Measurements from ENCODE around the gene ZNF831. TPM values are rescaled to one million over a fixed set of nuclear protein-coding genes. Genes with fewer than 3 reads are reported as not detected.

The ZNF831 gene
- total RNA-seq, 1 experiment from 2014 or later = 0.04 TPM

GRCh38 chr20:59190466-59190865 is 26.8 kb downstream of the ZNF831 start:
- Mint-ChIP-seq H3K27ac (no peak overlapping the region), H3K4me1 (no peaks in the 10 kb centered on the region), H3K36me3 (no peaks in the 10 kb centered on the region), H3K27me3 (ENCODE audit: low read depth) (no peaks in the 10 kb centered on the region), H3K4me3 (no peak overlapping the region), H3K9me3 (no peaks in the 10 kb centered on the region)
- ATAC-seq (no peak), DNase-seq (ENCODE audit: low spot score) (no peak)
- ChIA-PET CTCF (interaction anchor here (1.0 kb wide), 1 partner anchor 68 kb away, joined by 3 read pairs; no protein-coding TSS in a partner anchor), POLR2A (no interaction called here)
- TF ChIP-seq ZNF263 (CRISPR knock-in tag; IDR thresholded peaks at IDR 0.05; ENCODE audit: low read depth) (no peak), ZNF138 (CRISPR knock-in tag; conservative IDR thresholded peaks at IDR 0.05) (no peak), FOXJ3 (CRISPR knock-in tag; IDR thresholded peaks at IDR 0.05; ENCODE audit: borderline replicate concordance) (no peak), GTF2I (CRISPR knock-in tag; conservative IDR thresholded peaks at IDR 0.05) (no peak), ARID4B (CRISPR knock-in tag; IDR thresholded peaks at IDR 0.05; ENCODE audit: borderline replicate concordance) (no peak), ZNF416 (CRISPR knock-in tag; IDR thresholded peaks at IDR 0.05) (no peak), CBFB (CRISPR knock-in tag; IDR thresholded peaks at IDR 0.05; ENCODE audit: low read depth) (no peak), SMAD4 (CRISPR knock-in tag; IDR thresholded peaks at IDR 0.05) (no peak), ELF4 (CRISPR knock-in tag; IDR thresholded peaks at IDR 0.05; ENCODE audit: low read depth) (no peak), ZNF423 (CRISPR knock-in tag; IDR thresholded peaks at IDR 0.05) (no peak), ZNF512 (CRISPR knock-in tag; IDR thresholded peaks at IDR 0.05; ENCODE audit: borderline replicate concordance) (no peak), TEAD4 (CRISPR knock-in tag; IDR thresholded peaks at IDR 0.05) (no peak), MXD4 (CRISPR knock-in tag; IDR thresholded peaks at IDR 0.05; ENCODE audit: borderline replicate concordance) (no peak), NFYB (CRISPR knock-in tag; conservative IDR thresholded peaks at IDR 0.05; ENCODE audit: low read depth) (no peak)
- TF ChIP-seq, protein P1, sequence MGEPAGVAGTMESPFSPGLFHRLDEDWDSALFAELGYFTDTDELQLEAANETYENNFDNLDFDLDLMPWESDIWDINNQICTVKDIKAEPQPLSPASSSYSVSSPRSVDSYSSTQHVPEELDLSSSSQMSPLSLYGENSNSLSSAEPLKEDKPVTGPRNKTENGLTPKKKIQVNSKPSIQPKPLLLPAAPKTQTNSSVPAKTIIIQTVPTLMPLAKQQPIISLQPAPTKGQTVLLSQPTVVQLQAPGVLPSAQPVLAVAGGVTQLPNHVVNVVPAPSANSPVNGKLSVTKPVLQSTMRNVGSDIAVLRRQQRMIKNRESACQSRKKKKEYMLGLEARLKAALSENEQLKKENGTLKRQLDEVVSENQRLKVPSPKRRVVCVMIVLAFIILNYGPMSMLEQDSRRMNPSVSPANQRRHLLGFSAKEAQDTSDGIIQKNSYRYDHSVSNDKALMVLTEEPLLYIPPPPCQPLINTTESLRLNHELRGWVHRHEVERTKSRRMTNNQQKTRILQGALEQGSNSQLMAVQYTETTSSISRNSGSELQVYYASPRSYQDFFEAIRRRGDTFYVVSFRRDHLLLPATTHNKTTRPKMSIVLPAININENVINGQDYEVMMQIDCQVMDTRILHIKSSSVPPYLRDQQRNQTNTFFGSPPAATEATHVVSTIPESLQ (CRISPR knock-in tag; IDR thresholded peaks at IDR 0.05) = no peak
- TF ChIP-seq, protein P2, sequence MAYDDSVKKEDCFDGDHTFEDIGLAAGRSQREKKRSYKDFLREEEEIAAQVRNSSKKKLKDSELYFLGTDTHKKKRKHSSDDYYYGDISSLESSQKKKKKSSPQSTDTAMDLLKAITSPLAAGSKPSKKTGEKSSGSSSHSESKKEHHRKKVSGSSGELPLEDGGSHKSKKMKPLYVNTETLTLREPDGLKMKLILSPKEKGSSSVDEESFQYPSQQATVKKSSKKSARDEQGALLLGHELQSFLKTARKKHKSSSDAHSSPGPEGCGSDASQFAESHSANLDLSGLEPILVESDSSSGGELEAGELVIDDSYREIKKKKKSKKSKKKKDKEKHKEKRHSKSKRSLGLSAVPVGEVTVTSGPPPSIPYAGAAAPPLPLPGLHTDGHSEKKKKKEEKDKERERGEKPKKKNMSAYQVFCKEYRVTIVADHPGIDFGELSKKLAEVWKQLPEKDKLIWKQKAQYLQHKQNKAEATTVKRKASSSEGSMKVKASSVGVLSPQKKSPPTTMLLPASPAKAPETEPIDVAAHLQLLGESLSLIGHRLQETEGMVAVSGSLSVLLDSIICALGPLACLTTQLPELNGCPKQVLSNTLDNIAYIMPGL (CRISPR knock-in tag; IDR thresholded peaks at IDR 0.05) = no peak
- TF ChIP-seq, protein P3, sequence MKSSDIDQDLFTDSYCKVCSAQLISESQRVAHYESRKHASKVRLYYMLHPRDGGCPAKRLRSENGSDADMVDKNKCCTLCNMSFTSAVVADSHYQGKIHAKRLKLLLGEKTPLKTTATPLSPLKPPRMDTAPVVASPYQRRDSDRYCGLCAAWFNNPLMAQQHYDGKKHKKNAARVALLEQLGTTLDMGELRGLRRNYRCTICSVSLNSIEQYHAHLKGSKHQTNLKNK (CRISPR knock-in tag; IDR thresholded peaks at IDR 0.05) = no peak
- TF ChIP-seq, protein P4, sequence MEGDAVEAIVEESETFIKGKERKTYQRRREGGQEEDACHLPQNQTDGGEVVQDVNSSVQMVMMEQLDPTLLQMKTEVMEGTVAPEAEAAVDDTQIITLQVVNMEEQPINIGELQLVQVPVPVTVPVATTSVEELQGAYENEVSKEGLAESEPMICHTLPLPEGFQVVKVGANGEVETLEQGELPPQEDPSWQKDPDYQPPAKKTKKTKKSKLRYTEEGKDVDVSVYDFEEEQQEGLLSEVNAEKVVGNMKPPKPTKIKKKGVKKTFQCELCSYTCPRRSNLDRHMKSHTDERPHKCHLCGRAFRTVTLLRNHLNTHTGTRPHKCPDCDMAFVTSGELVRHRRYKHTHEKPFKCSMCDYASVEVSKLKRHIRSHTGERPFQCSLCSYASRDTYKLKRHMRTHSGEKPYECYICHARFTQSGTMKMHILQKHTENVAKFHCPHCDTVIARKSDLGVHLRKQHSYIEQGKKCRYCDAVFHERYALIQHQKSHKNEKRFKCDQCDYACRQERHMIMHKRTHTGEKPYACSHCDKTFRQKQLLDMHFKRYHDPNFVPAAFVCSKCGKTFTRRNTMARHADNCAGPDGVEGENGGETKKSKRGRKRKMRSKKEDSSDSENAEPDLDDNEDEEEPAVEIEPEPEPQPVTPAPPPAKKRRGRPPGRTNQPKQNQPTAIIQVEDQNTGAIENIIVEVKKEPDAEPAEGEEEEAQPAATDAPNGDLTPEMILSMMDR (IDR thresholded peaks at IDR 0.05) = no peak
- TF ChIP-seq, protein P5, sequence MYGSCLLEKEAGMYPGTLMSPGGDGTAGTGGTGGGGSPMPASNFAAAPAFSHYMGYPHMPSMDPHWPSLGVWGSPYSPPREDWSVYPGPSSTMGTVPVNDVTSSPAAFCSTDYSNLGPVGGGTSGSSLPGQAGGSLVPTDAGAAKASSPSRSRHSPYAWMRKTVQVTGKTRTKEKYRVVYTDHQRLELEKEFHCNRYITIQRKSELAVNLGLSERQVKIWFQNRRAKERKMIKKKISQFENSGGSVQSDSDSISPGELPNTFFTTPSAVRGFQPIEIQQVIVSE (CRISPR knock-in tag; IDR thresholded peaks at IDR 0.05; ENCODE audit: borderline replicate concordance) = no peak
- TF ChIP-seq, protein P6, sequence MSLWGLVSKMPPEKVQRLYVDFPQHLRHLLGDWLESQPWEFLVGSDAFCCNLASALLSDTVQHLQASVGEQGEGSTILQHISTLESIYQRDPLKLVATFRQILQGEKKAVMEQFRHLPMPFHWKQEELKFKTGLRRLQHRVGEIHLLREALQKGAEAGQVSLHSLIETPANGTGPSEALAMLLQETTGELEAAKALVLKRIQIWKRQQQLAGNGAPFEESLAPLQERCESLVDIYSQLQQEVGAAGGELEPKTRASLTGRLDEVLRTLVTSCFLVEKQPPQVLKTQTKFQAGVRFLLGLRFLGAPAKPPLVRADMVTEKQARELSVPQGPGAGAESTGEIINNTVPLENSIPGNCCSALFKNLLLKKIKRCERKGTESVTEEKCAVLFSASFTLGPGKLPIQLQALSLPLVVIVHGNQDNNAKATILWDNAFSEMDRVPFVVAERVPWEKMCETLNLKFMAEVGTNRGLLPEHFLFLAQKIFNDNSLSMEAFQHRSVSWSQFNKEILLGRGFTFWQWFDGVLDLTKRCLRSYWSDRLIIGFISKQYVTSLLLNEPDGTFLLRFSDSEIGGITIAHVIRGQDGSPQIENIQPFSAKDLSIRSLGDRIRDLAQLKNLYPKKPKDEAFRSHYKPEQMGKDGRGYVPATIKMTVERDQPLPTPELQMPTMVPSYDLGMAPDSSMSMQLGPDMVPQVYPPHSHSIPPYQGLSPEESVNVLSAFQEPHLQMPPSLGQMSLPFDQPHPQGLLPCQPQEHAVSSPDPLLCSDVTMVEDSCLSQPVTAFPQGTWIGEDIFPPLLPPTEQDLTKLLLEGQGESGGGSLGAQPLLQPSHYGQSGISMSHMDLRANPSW (CRISPR knock-in tag; conservative IDR thresholded peaks at IDR 0.05; ENCODE audit: low read depth) = no peak

Data from WTC11 (cell line).